ENCODE measurements around the gene PHF21B.

Gene PHF21B

GRCh38 chr22:44834065-44834464, 175.7 kb downstream of the PHF21B start:
- DNase-seq: no peak

- DNase-seq: no peak
Observed at GRCh38 chr22:44831885-44832284, 177.9 kb downstream of the PHF21B start.
